WTC11 (cell line): ENCODE measurements around the gene TRPM8. TPM values are rescaled to one million over a fixed set of nuclear protein-coding genes. Genes with fewer than 3 reads are reported as not detected.

Experiments used
- ATAC-seq: fragments of 200-7000 bp; cut with Tn5 transposase; 2 replicates; pipeline ENCODE4 v1.10.0; 2021; ENCODE audit warnings: mild to moderate bottlenecking, moderate library complexity
- CTCF ChIA-PET: fragments of 300-600 bp; sonication (Branson Sonifier 250); formaldehyde crosslinking; loops from one replicate; lab custom pipeline; 2021; ENCODE audit warnings: antibody characterized with exemption; lab: Charles Lee
- POLR2A ChIA-PET: fragments of 350-600 bp; sonication (Branson Sonifier 250); formaldehyde crosslinking; loops from one replicate; lab custom pipeline; 2021; ENCODE audit warnings: antibody characterized with exemption; lab: Charles Lee
- DNase-seq: peaks from one replicate; pipeline ENCODE4 v3.0.0; 2021; ENCODE audit warnings: low spot score
- H3K27ac Mint-ChIP-seq: 2 replicates; pipeline ENCODE4 v1.8.0; 2021; ENCODE audit warnings: mixed read lengths
- H3K27me3 Mint-ChIP-seq: 2 replicates; pipeline ENCODE4 v1.8.0; 2021; ENCODE audit warnings: low read depth, mild to moderate bottlenecking, moderate library complexity, mixed read lengths
- H3K36me3 Mint-ChIP-seq: 2 replicates; pipeline ENCODE4 v1.8.0; 2021; ENCODE audit warnings: mixed read lengths
- H3K4me1 Mint-ChIP-seq: 2 replicates; pipeline ENCODE4 v1.8.0; 2022; ENCODE audit warnings: mixed read lengths
- H3K4me3 Mint-ChIP-seq: 2 replicates; pipeline ENCODE4 v1.8.0; 2021; ENCODE audit warnings: mild to moderate bottlenecking, moderate library complexity, mixed read lengths
- H3K9me3 Mint-ChIP-seq: 2 replicates; pipeline ENCODE4 v1.8.0; 2021; ENCODE audit warnings: mixed read lengths
- ATF3 ChIP-seq: sonication (generic); formaldehyde crosslinking; conservative IDR thresholded peaks from 2 replicates; pipeline ENCODE4 v1.8.1; 2022; ENCODE audit warnings: mild to moderate bottlenecking, missing genetic modification reagents
- CREM ChIP-seq: sonication (generic); formaldehyde crosslinking; IDR thresholded peaks from 2 replicates; pipeline ENCODE4 v1.8.1; 2022; ENCODE audit warnings: mild to moderate bottlenecking, missing genetic modification reagents, moderate library complexity
- E2F1 ChIP-seq: sonication (generic); formaldehyde crosslinking; IDR thresholded peaks from 2 replicates; pipeline ENCODE4 v1.8.0; 2022; ENCODE audit warnings: mild to moderate bottlenecking, missing genetic modification reagents
- E2F5 ChIP-seq: sonication (generic); formaldehyde crosslinking; IDR thresholded peaks from 2 replicates; pipeline ENCODE4 v1.8.1; 2022; ENCODE audit warnings: mild to moderate bottlenecking, moderate library complexity, missing genetic modification reagents
- ERG ChIP-seq: fragments of 250-450 bp; sonication (Bioruptor Pico); IDR thresholded peaks from 2 replicates; pipeline ENCODE4 v1.8.0; 2021; ENCODE audit warnings: mild to moderate bottlenecking
- FOXK1 ChIP-seq: sonication (generic); formaldehyde crosslinking; IDR thresholded peaks from 2 replicates; pipeline ENCODE4 v1.8.0; 2022; ENCODE audit warnings: mild to moderate bottlenecking, moderate library complexity, missing genetic modification reagents
- GABPB1 ChIP-seq: sonication (generic); formaldehyde crosslinking; IDR thresholded peaks from 2 replicates; pipeline ENCODE4 v1.8.1; 2023; ENCODE audit warnings: mild to moderate bottlenecking, missing genetic modification reagents
- HMGXB4 ChIP-seq: sonication (generic); formaldehyde crosslinking; IDR thresholded peaks from 2 replicates; pipeline ENCODE4 v1.8.1; 2023; ENCODE audit warnings: mild to moderate bottlenecking, moderate library complexity, missing genetic modification reagents
- IRF1 ChIP-seq: sonication (generic); formaldehyde crosslinking; IDR thresholded peaks from 2 replicates; pipeline ENCODE4 v1.8.0; 2023; ENCODE audit warnings: missing genetic modification reagents
- KAT7 ChIP-seq: sonication (generic); formaldehyde crosslinking; IDR thresholded peaks from 2 replicates; pipeline ENCODE4 v1.8.1; 2023; ENCODE audit warnings: missing genetic modification reagents, mild to moderate bottlenecking, borderline replicate concordance
- MXD4 ChIP-seq: fragments of 250-450 bp; sonication (Bioruptor Pico); IDR thresholded peaks from 2 replicates; pipeline ENCODE4 v1.8.0; 2021; ENCODE audit warnings: mild to moderate bottlenecking, moderate library complexity, borderline replicate concordance
- NFATC4 ChIP-seq: fragments of 250-450 bp; sonication (Bioruptor Pico); IDR thresholded peaks from 2 replicates; pipeline ENCODE4 v1.9.0; 2021; ENCODE audit warnings: mild to moderate bottlenecking
- NFYB ChIP-seq: sonication (generic); formaldehyde crosslinking; conservative IDR thresholded peaks from 2 replicates; pipeline ENCODE4 v1.8.0; 2022; ENCODE audit warnings: low read depth, missing genetic modification reagents
- NR3C1 ChIP-seq: sonication (generic); formaldehyde crosslinking; conservative IDR thresholded peaks from 2 replicates; pipeline ENCODE4 v1.8.1; 2023; ENCODE audit warnings: low read depth, mild to moderate bottlenecking, missing genetic modification reagents
- RELA ChIP-seq: sonication (generic); formaldehyde crosslinking; IDR thresholded peaks from 2 replicates; pipeline ENCODE4 v1.8.1; 2022; ENCODE audit warnings: missing genetic modification reagents, mild to moderate bottlenecking, borderline replicate concordance
- RORB ChIP-seq: fragments of 250-450 bp; sonication (Bioruptor Pico); IDR thresholded peaks from 2 replicates; pipeline ENCODE4 v1.9.0; 2021; ENCODE audit warnings: mild to moderate bottlenecking
- SMAD3 ChIP-seq: sonication (generic); formaldehyde crosslinking; IDR thresholded peaks from 2 replicates; pipeline ENCODE4 v1.8.0; 2022; ENCODE audit warnings: missing genetic modification reagents, mild to moderate bottlenecking, borderline replicate concordance
- SOX15 ChIP-seq: fragments of 250-450 bp; sonication (Bioruptor Pico); IDR thresholded peaks from 2 replicates; pipeline ENCODE4 v1.9.0; 2021; ENCODE audit warnings: mild to moderate bottlenecking
- TEAD1 ChIP-seq: sonication (generic); formaldehyde crosslinking; IDR thresholded peaks from 2 replicates; pipeline ENCODE4 v1.8.0; 2022; ENCODE audit warnings: mild to moderate bottlenecking, missing genetic modification reagents
- TP53 ChIP-seq: sonication (generic); formaldehyde crosslinking; IDR thresholded peaks from 2 replicates; pipeline ENCODE4 v1.8.1; 2023; ENCODE audit warnings: mild to moderate bottlenecking, missing genetic modification reagents
- USF2 ChIP-seq: sonication (generic); formaldehyde crosslinking; IDR thresholded peaks from 2 replicates; pipeline ENCODE4 v1.8.1; 2023; ENCODE audit warnings: mild to moderate bottlenecking, missing genetic modification reagents, moderate library complexity
- ZNF232 ChIP-seq: sonication (generic); formaldehyde crosslinking; IDR thresholded peaks from 2 replicates; pipeline ENCODE4 v1.8.0; 2022; ENCODE audit warnings: mild to moderate bottlenecking, missing genetic modification reagents
- ZNF423 ChIP-seq: fragments of 250-450 bp; sonication (Bioruptor Pico); IDR thresholded peaks from 2 replicates; pipeline ENCODE4 v2.1.2; 2022; ENCODE audit warnings: mild to moderate bottlenecking, moderate library complexity
- ZNF425 ChIP-seq: fragments of 250-450 bp; sonication (Bioruptor Pico); conservative IDR thresholded peaks from 2 replicates; pipeline ENCODE4 v1.9.0; 2021; ENCODE audit warnings: mild to moderate bottlenecking
- ZNF512 ChIP-seq: sonication (generic); formaldehyde crosslinking; IDR thresholded peaks from 2 replicates; pipeline ENCODE4 v1.8.1; 2022; ENCODE audit warnings: missing genetic modification reagents, borderline replicate concordance
- total RNA-seq: library from RNA; stranded (reverse); gene quantifications from 3 replicates; pipeline ENCODE4 v1.2.3, GENCODE V29; 2021

TRPM8 gene
- total RNA-seq, 1 experiment from 2014 or later = 0.26 TPM

GRCh38 chr2:233993461-233993860 is 76.3 kb downstream of the TRPM8 start (continued):
- no peak for TF ChIP-seq E2F5 (CRISPR knock-in tag)
- TF ChIP-seq FOXK1 (CRISPR knock-in tag) = no peak
- no peak for TF ChIP-seq NR3C1 (CRISPR knock-in tag)
- no peak for TF ChIP-seq E2F1 (CRISPR knock-in tag)
- TF ChIP-seq ERG (CRISPR knock-in tag) = no peak
- no peak for TF ChIP-seq RELA (CRISPR knock-in tag)
- TF ChIP-seq RORB = no peak
- no peak for TF ChIP-seq ZNF425 (CRISPR knock-in tag)

- ChIA-PET POLR2A (no interaction called here), CTCF (no interaction called here)
- Mint-ChIP-seq H3K4me1 (peaks cover 5% of the 10 kb centered on the region; the same call in 1 of the 2 replicates), H3K4me3 (no peak overlapping the region), H3K9me3 (peaks cover 58% of the 10 kb centered on the region), H3K27me3 (peaks cover 8% of the 10 kb centered on the region), H3K27ac (no peak overlapping the region), H3K36me3 (peaks cover 22% of the 10 kb centered on the region)
- ATAC-seq = no peak
- TF ChIP-seq MXD4 (no peak), HMGXB4 (no peak), ZNF423 (CRISPR knock-in tag) (no peak), ATF3 (CRISPR knock-in tag) (no peak), CREM (CRISPR knock-in tag) (no peak), USF2 (CRISPR knock-in tag) (no peak), ZNF512 (CRISPR knock-in tag) (no peak), SOX15 (CRISPR knock-in tag) (no peak), RELA (CRISPR knock-in tag) (no peak), TEAD1 (CRISPR knock-in tag) (no peak), ZNF232 (no peak), IRF1 (CRISPR knock-in tag) (no peak), GABPB1 (CRISPR knock-in tag) (no peak), SMAD3 (CRISPR knock-in tag) (no peak), TP53 (CRISPR knock-in tag) (no peak), KAT7 (CRISPR knock-in tag) (no peak), NFYB (no peak), NFATC4 (CRISPR knock-in tag) (no peak)
- no peak for DNase-seq
These were observed 77.0 kb downstream of the TRPM8 start for GRCh38 chr2:233994151-233994550.
